Lower leg skin (tissue), 4 donors: Measurements from ENCODE around the gene CHRND. TPM values are rescaled to one million over a fixed set of nuclear protein-coding genes. Genes with fewer than 3 reads are reported as not detected.

Source experiments
- DNase-seq, 2 donors: peaks; one replicate each; pipeline ENCODE4 v3.0.0-alpha.2; 2019; ENCODE audit warnings: low spot score in 2 of 2
- H3K4me3 ChIP-seq: fragments of 200-600 bp; sonication (generic); 2 replicates; pipeline ENCODE4 v1.5.1; 2017; ENCODE audit warnings: mild to moderate bottlenecking, low read depth; ENCODE audit not compliant: poor library complexity, severe bottlenecking
- POLR2A ChIP-seq, 2 donors: fragments of 450-650 bp; IDR thresholded peaks; one replicate each; pipeline ENCODE4 v1.6.1; 2016 to 2017; ENCODE audit warnings: antibody characterized with exemption in 2 of 2, mild to moderate bottlenecking in 1 of 2, moderate library complexity in 1 of 2
- WGBS, 2 donors: methylation state at CpG; one replicate each; pipeline ENCODE4 v1.1.5; 2018; 5-methylcytosine and 5-hydroxymethylcytosine counted together
- intact Hi-C: fragments of 100-400 bp; cut with DNase I; formaldehyde crosslinking; loops from one replicate; pipeline ENCODE4 v1.15.0; 2023; ENCODE audit warnings: low total_unique reads
- total RNA-seq, 4 donors: library from RNA; depleted of rRNA; stranded (reverse); fragments of >200 nt; gene quantifications; one replicate each; pipeline ENCODE4 v1.1.0, GENCODE V29; 2016
- TF ChIP-seq, protein P1 (sequence below), 3 donors: fragments of 450-650 bp; IDR thresholded peaks; one replicate each; pipeline ENCODE4 v1.5.1; 2016; ENCODE audit warnings: antibody characterized with exemption in 3 of 3, mild to moderate bottlenecking in 3 of 3, moderate library complexity in 2 of 3

CHRND gene
- total RNA-seq, 4 donors from 2014 or later = not detected

DNA sequence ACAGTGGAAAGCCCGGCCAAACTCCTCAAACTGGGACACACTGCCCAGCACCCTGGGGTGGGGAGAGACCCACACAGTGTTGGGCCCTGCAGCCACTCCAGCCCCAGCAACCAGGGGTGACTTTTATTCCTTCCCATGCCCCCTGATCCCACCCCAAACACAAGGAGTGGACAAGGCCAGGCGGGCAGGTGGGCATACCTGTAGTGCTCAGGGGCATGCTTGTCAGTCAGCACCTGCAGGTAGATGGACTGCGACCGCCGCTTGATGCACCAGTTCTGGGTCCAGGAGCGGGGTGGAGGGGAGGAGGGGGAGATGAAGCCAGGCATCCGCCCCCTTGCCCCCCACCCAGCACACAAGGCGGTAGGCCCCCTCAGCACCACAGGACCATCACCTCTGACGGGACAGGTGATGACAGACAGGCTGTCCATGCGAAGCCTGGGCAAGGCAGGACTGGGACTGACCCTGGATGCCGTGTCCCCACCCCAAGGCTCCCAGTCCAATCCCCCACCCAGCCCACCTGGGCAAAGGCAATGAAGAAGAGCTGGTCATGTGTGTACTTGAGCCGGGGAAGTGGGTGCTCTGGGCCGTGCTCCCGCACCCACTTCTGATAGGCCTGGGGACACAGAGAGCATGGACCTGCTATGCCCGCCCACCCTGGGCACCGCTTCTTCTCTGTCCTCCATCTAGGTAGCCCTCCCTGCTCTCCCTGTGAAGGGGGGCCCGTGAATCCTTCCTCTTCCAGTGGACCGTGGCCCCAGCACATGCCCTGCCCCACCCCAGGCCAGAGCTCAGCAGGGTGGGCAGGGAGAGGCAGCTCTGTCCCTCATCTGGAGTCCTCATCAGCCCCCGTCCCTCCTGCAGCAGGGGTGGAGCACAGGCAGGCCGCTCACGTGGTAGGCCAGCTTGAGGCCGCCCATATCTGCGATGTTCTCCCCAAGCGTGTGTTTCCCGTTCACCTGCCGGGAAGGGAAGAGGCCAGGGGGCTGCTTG is 45.5 kb upstream of the CHRND start:
- DNase-seq = peak in 1 of 2 donors; percentile 79

DNA sequence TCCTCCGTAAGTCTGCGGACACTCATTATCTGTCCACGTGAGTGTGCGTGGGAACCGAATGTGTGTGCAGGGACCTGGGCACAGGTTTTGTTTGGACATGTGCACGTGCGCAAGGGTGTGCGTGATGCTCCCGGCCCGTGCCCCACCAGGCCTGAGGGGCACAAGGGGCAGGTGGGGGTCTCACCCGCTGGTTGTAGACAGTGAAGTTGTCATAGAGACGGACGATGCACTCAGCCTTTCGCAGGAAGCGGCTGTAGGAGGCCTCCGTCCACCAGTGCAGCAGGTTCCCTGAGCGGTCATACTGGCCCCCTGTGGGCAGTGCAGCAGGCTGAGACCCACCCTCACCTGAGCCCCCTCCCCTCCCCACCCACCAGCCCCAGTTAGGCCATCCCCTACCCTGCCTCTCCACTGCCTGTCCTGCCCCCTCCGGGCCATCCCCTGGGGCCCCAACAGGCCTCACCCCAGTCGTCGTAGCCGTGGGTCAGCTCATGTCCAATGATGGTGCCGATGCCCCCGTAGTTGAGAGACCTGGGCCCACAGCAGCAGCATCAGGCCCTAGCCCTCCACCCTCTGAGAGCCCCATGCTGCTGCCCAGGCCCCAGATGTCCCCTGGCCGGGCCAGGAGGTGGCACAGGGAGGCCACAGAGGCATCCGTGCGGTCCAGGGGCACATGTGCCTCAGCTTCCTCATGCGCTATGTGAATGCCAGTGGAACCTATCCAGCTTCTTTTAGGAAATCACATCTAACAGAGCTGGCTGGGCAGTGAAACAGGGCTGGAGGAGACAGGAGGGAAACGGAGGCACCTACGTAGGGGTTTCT is 44.4 kb upstream of the CHRND start:
- TF ChIP-seq POLR2A (IDR thresholded peaks at IDR 0.05) = no peak
- TF ChIP-seq, protein P1, sequence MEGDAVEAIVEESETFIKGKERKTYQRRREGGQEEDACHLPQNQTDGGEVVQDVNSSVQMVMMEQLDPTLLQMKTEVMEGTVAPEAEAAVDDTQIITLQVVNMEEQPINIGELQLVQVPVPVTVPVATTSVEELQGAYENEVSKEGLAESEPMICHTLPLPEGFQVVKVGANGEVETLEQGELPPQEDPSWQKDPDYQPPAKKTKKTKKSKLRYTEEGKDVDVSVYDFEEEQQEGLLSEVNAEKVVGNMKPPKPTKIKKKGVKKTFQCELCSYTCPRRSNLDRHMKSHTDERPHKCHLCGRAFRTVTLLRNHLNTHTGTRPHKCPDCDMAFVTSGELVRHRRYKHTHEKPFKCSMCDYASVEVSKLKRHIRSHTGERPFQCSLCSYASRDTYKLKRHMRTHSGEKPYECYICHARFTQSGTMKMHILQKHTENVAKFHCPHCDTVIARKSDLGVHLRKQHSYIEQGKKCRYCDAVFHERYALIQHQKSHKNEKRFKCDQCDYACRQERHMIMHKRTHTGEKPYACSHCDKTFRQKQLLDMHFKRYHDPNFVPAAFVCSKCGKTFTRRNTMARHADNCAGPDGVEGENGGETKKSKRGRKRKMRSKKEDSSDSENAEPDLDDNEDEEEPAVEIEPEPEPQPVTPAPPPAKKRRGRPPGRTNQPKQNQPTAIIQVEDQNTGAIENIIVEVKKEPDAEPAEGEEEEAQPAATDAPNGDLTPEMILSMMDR (IDR thresholded peaks at IDR 0.05) = no peak
- no peak overlapping the region for H3K4me3 ChIP-seq
- peak in 1 of 2 donors; percentile 83 for DNase-seq
- intact Hi-C loops = no loop called here
- 86 to 91% methylated on average over 26 to 28 of the region's 29 CpGs for WGBS, 2 donors

More for the DNA sequence above, 45.5 kb upstream of the CHRND start:
- WGBS, 2 donors = 81 to 87% methylated on average over 19 to 23 of the region's 26 CpGs
- TF ChIP-seq POLR2A (IDR thresholded peaks at IDR 0.05) = no peak
- TF ChIP-seq, protein P1 (IDR thresholded peaks at IDR 0.05) = no peak
- H3K4me3 ChIP-seq = no peak overlapping the region
- intact Hi-C loops = no loop called here

DNA sequence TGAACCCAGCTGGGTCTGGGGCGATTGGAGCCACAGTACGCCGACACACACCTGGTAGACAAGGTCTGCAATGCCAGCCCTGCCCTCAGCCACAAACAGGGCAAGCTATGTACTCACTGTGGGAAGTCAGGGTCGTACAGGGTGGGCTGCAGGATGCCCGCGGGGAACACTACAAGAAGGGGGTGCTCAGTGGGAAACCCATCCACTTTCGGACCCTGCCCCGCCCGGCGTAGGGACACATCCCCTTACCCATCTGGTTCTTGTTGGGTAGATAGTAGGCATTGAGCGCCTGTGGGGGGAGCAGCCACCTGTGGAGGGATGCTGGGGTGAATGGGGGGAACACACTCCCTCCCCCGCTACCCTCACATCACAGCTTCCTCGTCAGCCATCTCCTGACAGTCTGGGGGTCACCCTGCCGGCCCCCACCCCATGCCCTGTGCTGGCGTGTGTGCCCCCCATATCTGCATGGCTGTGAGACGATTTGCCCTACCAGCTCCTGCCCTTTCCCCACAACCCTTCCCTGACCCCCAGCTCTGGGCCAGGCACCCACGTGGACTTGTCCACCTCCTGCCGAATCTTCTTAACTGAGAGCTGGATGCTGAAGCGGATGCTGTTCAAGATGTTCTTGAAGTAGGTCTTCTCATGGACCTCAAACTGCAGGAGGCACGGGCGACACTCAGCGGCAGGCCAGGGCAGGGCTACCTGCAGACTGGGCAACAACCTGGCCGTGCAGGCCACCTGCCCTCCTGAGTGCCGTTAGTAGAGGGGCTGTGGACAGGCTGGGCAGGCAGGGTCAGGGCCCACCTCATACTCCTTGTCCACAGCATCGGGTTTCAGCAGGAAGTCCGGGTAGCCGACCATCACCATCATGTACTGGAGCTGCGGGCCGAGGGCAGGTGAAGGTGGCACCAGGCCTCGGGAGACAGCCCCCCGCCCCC is 43.4 kb upstream of the CHRND start:
- peak in 1 of 2 donors; percentile 59 for DNase-seq
- TF ChIP-seq, protein P1 (IDR thresholded peaks at IDR 0.05) = no peak
- TF ChIP-seq POLR2A (IDR thresholded peaks at IDR 0.05) = no peak
- intact Hi-C loops = no loop called here
- 87 to 90% methylated on average over 23 to 30 of the region's 31 CpGs for whole genome bisulfite sequencing, 2 donors
- no peak overlapping the region for H3K4me3 ChIP-seq

DNA sequence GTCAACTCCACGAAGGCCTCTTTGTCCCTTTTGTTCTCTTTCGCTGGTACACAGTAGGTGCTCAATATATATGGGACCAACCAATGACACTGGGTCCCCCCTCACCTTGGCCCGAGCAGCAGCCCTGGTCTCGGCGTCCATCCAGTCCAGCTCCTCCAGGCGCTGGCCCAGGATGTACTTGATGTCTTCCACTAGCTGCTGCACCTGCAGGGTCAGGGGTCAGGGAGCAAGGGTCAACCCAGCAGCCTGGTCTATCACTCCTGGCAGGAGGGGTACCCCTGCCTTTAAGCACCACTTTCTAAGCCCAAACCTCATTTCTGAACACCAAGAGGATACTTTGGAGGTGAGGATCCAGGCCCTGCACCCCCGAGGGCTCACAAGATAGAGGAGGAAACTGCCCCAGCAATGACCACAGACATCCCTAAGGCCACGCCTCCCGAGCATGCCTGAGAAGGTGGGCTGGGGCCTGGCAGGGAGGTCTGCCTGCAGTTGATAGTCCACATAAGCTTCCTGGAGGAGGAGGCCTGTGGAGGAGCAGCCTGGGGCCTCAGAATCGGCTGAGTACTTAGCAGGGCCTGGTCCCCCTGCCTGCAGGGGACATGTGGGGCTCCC is 42.5 kb upstream of the CHRND start:
- intact Hi-C loops = no loop called here
- no peak overlapping the region for H3K4me3 ChIP-seq
- TF ChIP-seq, protein P1 (IDR thresholded peaks at IDR 0.05) = no peak
- TF ChIP-seq POLR2A (IDR thresholded peaks at IDR 0.05) = no peak
- 88 to 96% methylated on average over 9 to 10 of the region's 10 CpGs for WGBS, 2 donors
- no peak for DNase-seq
